Activated T-cell treated with anti-CD3 and anti-CD28 coated beads, Interleukin-2, amount 50 U/mL, for 1 hour (primary cell): Measurements from ENCODE around the gene DNAH8.
"Not testable (repeated sequence)": the region's sequence is repeated elsewhere in the genome, so short reads cannot be mapped to it uniquely, and the experiment has no call there.

Source experiments
- DNase-seq: peaks from one replicate; pipeline ENCODE4 v3.0.0-alpha.2; 2020

Gene DNAH8, protein sequence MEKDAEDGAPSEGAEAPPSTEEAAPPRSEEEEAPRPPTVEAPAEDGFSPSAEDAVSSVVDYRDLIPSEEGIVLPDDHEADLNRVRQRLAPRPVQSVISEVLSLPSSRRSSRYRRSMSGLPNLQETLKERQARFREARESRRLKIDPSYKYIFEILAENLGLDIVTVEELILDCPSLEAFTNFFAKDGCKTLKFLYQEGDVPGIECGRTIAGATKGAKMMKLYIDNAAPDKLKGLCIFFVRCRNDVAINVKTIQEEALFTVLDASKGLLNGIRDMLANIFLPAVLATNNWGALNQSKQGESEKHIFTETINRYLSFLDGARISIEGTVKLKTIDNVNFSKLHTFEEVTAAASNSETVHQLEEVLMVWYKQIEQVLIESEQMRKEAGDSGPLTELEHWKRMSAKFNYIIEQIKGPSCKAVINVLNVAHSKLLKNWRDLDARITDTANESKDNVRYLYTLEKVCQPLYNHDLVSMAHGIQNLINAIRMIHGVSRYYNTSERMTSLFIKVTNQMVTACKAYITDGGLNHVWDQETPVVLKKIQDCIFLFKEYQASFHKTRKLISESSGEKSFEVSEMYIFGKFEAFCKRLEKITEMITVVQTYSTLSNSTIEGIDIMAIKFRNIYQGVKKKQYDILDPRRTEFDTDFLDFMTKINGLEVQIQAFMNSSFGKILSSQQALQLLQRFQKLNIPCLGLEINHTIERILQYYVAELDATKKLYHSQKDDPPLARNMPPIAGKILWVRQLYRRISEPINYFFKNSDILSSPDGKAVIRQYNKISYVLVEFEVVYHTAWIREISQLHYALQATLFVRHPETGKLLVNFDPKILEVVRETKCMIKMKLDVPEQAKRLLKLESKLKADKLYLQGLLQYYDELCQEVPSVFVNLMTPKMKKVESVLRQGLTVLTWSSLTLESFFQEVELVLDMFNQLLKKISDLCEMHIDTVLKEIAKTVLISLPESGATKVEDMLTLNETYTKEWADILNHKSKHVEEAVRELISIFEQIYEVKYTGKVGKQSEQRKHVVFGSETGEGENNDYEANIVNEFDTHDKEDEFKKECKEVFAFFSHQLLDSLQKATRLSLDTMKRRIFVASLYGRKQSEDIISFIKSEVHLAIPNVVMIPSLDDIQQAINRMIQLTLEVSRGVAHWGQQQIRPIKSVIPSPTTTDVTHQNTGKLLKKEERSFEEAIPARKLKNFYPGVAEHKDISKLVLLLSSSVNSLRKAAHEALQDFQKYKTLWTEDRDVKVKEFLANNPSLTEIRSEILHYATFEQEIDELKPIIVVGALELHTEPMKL (N-terminal part only)

DNA sequence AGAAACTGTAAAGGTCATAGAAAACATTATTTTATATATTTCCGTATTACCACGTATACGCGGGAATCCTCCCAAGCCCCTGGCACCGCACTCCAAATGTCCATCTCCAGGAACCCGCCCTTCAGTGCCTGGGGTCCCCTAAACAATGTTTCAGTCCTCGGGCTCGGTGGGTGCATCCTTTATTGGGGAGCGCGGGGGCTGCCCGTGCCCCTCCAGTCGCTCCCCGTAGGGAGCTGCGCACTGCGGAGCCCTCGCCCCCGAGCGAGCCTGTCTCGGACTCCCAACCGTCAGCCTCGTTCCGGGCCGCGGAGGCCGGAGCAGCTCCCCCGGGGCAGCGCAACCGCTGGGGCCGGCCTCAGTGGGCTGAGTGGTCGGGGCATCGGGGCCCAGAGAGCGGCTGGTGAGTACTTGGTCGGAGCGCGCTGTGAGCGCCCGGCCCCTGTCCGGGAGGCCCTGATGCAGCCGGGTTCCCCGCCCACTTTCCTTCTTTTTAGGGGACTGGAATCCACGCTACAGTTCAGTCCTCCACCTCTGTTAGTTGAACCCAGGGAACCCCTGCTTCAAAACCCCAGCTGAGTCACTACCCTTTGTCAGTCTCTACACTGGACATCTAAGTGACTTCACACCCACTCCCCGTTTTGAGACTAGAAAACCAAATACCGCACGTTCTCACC is at the start of gene DNAH8:
DNAH8 (plus strand) TSS at position 296 of the 674 bp plus-strand sequence. CDS start 7,499 bp downstream, outside the sequence.
- DNase-seq: peak; percentile 24

DNA sequence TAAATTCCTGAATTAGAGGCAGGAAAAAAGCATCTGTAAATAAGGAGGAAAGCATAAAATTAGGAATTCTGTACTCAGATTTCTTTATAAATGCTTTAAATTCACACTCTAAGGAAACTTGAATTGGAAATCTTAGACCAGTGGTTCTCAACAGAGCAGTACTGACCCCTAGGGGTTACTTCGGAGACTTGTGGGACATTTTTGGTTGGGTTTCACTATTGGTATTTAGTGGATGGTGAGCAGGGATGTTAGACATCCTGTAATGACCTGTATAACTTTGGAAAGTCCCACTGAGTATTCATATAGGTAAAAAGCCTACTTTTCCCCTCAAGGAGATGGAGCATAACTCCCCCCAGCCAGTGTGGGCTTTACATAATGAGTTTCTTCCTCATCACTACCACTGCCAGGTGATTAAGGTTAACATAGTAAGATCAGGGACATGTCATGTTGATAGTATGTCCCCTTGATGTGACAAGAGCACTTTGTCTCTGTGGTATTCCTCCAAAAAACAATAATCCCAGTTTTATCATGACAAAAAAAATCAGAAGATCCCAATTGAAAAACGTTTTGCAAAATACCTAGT is 43.1 kb upstream of the DNAH8 start:
- no peak for DNase-seq

DNA sequence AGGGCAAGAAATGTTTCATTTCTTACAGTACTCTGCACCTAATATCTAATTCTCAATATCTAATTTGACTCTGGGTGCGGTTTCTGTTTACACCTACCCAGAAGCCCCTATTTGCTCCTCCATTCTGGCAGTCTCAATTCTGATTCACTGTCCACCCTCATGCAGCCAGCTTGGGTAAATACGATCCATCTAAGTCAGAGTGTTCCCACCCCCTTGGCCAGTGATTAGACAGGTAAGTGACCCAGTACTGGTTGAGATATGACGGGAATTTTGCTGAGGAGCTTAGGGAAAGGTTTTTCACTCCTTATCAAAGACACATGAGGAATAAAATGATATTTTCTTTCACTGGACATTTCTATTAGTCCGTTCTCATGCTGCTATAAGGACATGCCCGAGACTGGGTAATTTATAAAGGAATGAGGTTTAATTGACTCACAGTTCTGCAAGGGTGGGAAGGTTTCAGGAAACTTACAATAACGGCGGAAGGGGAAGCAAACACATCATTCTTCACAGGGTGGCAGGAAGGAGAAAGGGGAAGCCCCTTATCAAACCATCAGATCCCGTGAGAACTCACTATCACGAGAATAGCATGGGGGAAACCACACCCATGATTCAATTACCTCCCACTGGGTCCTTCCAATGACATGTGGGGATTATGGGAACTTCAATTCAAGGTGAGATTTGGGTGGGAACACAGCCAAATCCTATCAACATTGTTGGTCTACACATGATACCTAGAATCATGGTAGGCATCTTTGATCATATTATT is 41.5 kb upstream of the DNAH8 start:
- DNase-seq: no peak

DNA sequence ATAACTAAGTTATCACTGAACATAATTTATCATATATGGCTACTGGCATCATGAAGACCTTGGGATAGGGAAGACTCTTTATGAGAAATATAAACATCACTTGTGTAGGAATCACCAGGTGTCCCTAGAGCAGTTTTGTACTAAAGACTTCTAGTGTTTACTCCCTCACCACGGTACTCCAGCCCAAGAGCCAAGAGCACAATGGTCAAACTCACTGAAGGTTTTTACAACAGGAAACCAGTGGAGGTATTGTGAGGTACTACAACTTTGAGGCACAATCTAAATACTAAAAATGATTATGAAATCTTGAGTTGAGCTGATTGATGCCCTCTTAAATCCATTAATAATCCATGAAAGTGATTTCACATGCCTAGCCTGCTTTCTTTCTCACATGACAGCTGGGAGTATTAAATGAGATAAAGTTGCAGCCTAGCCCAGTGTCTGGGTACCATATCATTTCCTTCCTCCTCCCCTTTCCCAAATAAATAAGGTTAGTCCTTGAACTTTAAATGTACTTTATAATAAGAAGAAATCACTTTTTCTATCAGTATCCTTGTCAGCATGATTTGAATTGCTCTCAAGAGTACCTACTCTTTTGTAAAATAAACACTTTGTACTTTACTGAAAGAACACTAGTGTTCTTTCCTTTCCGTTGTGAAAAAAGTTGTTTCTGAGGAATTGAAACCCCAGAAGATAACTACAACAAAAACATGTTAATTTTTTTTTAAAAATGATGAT is 38.7 kb upstream of the DNAH8 start:
- DNase-seq: no peak

DNA sequence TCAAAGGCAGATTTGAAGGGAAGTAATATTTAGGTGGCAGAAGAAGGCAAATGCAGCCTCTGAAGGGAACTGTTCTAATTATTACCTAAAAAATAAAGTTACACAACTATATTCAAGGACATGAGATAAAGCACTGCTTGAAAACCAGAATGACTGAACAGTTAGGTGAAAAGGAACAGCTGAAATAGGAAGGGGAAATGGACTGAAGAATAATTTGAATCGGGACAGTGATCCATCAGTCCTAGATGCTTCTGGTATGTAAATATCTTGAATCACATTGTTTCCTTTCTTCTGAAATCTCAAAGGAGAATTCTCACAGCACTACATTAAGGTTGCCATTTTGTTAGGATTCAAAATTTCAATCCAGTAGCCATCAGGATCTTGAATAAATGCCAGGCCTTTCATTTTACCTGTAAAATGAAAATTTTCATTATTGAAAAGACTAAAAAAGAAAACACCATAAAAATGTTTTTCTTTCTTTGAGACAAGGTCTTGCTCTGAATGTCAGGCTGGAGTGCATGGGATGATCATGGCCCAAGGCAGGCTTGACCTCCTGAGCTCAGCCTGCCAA is 38.1 kb upstream of the DNAH8 start:
- DNase-seq: no peak

DNA sequence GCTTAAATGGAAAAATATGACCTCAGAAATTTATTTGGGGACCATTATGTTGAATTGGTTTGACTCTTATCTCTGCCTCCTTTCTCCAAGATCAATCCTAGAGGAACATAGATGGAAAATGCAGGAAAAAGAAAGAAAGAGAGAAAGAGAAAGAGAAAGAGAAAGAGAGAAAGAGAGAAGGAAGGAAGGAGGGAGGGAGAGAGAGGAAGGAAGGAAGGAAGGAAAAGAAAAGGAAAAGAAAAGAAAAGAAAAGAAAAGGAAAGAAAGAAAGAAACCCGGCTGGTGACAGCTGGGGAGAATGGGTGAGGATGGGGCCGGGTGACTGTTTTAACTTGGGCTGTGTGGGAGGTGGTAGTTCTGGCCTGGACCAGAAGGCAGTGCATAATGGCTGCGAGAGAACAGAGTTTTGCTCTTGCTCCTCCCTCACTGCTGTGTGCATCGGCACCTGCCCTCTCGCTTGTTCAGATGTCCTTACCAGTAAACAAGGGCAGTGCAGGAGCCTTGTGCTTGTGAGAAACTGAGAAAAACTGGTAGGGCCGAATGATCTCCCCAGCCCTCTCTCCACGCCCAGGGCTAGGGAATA is 36.8 kb upstream of the DNAH8 start:
- no peak for DNase-seq

DNA sequence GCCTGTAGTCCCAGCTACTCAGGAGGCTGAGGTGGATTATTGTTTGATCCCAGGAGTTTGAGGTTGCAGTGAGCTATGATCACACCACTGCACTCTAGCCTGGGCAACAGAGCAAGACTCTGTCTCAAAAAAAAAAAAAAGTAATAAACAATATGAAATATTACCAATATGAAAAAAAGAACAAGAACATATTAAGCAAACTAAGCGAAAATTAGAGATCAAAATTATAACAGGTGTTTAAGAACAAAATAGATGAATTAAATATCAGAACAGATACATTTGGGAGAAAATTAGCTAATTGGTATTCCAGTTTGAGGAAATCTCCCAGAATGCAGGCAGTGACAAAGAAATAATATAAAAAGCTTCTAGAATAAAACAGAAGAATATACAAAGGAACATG is 35.4 kb upstream of the DNAH8 start:
- DNase-seq: no peak

DNA sequence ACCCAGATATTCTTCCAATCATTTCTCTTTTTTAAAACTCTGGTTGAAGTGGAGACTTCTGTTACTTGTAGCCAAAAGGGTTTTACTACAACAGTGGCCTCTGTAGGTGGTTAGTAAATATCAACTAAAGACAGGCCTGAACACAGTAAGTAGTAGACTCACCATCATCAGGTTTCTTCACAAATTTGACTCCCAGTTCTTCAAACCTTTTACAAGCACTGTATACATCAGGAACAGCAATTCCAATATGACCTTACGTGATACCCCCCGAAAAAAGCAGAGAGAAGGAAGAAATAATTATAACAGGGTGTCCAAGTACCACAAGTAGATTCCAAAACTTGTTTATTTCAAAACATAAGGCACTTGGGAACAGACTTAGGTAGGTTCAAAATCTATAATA is 33.3 kb upstream of the DNAH8 start:
- DNase-seq: no peak

DNA sequence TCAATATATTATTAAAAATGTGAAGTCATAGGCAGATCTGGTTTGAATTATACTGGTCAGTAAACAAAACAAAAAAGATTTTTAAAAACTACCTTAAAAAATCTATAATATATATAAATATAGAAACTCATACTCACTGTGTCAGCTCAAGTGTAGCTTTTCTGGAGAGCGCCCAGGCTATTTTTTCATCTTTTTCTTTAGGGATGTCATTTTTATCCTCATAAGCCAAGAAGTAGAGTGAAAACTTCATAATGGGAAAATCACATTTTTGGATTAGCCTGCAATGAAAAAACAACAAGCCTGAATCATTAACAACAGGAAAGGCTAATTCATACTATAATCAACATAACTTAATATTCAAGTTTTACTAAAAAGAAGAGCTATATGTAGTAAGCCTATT is 30.9 kb upstream of the DNAH8 start:
- DNase-seq: no peak

DNA sequence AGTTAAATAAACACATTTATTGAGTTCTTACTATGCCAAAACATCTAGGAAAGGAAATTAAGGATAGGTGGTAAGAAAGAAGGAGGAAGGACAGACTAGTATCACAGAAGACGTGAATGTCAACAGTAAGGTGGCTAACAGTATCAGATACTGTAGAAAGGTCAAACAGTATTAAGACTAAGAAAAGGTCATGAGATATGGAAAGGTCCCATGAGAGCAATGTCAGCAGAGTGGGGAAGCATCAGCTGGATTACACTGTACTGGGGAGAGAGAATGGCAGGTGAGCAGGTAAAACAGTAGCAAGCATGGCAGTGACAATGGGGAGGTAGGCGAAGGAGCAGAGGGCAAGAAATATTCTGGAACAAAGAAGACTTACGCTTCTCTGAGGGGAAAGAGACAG is 30.2 kb upstream of the DNAH8 start:
- DNase-seq: no peak

DNA sequence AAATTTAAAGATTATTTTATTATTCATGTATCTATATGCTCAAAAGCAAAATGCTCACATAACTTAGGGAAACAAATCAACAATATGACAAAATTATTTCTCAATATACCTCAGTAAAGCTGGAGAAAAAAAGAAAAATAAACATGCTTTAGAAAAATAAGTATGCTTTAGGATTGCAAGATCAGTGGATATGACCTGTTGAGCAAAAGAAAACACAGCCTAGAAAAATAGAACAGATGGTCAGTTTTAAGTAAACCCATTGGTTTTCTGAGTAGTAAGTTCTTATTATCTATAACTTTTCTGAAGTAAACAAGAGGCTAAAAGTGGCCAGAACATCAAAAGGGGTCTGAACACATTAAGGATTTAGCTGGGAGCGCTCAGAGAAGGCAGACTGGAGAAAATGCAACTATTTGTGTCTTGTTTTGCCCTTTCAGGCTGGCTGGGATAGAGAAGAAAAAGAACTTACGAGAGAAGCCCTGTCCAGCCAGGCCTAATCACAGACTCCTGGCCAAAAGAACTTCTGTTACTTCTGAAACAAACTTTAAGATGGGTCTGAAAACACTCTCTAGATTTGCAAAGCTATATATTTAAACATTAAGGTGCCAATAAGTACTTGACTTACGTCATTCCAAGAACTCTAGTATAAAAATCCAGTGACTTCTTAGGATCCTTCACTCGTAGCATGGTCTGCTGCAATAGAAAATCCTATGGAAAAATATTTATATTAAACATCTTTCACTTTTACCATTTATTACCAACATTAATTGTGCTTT is 28.7 kb upstream of the DNAH8 start:
- no peak for DNase-seq

DNA sequence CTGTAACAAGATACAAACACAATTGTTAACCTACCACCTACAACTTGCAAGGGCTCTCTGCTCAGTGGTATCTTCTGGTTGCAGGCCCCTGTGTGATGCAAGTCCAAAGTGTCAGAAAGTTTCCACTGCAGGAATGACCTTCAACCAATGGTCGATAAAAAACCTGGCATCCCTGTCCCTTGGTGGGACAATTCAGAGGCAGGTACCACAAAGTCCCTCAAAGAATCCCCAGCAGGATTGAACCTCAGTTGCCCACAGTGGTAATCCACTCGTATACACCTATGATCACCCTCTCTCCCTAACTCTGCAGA is 28.1 kb upstream of the DNAH8 start:
- DNase-seq: no peak

DNA sequence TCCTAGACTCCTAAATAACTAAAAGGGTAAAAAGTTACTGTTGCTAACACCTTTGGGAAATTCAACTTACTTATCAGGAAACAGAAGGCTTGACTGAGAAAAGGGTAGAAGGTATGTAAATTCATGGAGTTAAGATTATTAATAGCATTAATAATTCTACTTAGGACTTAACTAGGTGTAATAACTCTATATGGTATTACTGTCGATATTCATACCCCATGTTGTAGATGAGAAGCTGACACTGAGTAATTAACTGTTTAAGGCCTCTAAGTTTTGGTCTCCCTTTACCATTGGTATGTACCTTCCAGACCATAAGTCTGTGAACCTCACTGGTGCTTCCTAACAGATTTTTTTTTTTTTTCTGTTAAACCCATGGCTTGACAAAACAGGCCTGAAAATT is 27.6 kb upstream of the DNAH8 start:
- no peak for DNase-seq

DNA sequence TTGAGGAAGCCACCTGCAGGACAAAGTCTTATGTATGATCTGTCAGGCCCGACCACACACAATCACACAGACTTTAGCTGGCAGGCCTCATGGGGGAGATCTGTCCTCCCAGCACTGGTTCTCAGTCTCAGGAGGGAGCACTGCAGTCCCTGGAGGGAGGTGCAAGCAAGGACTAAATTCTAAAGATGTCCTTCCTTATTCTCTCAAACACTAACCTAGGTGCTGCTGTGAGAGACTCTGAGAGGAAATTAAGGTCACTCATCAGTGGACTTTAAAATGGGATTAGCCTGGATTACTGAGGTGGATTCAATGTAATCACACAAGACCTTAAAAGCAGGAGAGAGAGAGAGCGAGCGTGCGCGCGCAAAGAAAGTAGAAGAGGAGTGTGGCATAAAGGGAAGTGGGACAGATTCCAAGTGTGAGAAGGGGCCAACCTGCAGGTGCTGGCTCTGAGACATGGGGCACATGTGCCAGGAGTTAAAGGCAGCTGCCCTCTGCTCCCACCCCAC is 26.5 kb upstream of the DNAH8 start:
- no peak for DNase-seq

DNA sequence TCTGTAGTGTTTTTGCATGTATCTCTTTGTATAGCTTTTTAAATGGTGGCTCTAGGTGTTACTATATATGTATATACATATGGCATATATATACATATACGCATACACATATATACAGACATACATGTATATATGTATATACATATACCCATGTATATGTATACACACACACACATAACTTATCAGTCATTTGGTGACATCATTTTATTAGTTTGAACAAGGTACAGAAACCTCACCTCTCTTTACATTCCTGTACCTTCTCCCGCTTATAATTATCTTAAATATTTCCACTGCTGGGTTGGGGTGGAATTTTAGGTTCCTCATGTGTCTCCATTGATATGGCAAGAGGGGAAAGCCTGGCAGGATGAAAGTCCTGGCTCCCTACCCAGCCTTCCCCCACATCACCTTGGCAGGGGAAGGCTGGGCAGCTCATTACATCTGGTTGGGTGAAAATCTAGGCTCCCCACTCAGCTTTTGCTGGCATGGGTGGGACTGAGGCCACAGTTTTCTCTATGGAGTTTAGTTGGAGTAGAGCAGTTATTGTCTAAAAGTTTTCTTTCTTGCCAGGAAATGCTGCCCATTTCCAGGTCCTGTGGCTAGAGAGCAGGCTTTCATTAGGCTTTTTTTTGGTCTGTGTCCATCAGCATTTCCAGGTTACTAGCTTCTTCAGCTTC is 19.7 kb upstream of the DNAH8 start:
- no peak for DNase-seq

DNA sequence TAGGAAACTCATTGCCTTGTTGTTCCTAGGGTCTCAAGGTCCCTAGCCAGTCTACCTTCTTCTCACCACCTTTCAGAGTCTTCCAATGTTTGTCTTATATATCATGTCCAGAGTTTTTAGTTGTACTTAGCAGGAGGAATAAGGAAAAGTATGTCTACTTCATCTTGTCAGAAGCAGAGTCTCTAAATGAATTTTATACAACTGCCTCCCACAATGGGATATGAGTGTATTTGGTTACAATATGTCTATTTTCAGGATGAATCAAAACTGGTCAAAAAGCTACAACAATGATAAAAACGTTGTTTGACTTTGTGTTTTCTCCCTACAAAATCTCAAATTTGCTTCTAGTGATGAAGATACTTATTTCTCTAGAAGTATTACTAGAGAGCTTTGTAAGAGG is 19.2 kb upstream of the DNAH8 start:
- no peak for DNase-seq

DNA sequence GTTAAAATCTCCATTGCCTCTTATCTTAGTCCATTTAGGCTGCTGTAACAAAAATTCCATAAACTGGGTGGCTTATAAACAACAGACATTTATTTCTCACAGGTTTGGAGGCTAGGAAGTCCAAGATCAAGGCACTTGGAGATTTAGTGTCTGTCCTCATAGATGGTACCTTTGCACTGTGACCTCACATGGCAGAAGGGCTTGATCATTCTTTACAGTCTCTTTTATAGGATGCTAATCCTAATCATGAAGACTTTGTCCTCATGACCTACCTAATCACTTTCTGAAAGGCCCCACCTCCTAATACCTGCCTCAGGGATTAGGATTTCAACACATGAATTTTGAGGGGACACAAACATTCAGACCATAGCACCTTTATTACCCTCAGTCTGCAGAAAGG is 18.8 kb upstream of the DNAH8 start:
- DNase-seq: no peak

DNA sequence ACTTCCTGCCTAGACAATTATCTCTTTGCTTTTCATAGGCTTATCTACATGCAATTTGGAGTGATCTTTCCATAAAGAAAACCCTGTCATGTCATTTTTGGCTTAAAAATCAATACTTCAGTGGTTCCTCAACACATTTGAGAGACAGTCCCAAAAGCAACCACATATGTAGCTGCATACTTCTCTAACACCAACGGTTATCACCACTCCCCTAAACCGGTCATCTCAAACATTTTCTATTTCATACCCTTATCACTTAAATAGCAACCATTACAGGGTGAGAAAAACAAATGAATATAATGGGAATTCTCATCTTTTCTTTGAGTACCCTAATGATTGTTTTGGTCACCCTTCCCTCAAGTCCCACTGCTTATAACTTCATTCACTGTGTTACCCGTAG is 17.3 kb upstream of the DNAH8 start:
- no peak for DNase-seq

DNA sequence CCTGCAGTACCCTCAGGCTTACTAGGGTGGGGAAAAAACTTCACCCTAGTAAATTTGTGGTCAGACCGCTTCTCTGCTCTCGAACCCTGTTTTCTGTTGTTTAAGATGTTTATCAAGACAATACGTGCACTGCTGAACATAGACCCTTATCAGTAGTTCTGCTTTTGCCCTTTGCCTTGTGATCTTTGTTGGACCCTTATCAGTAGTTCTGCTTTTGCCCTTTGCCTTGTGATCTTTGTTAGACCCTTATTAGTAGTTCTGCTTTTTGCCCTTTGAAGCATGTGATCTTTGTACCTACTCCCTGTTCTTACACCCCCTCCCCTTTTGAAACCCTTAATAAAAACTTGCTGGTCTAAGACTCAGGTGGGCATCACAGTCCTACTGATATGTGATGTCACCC is 15.4 kb upstream of the DNAH8 start:
- DNase-seq: not testable (repeated sequence)
